Endothelial cell of umbilical vein (primary cell): ENCODE measurements around the gene USP37. TPM values are rescaled to one million over a fixed set of nuclear protein-coding genes. Genes with fewer than 3 reads are reported as not detected.

Experiments
- BruUV-seq: library from RNA; stranded (reverse); fragments of 400-500 nt; replicated peaks from 2 replicates; lab custom pipeline; 2021; lab: Mats Ljungman, UMichigan
- CTCF ChIA-PET: fragments of 300-600, 350-600 bp; sonication (Branson Sonifier 250); formaldehyde crosslinking; loops from one replicate; lab custom pipeline; 2021; ENCODE audit warnings: antibody characterized with exemption, inconsistent platforms; lab: Charles Lee
- POLR2A ChIA-PET: fragments of 300-600, 350-600 bp; sonication (Branson Sonifier 250); formaldehyde crosslinking; loops from one replicate; lab custom pipeline; 2021; ENCODE audit warnings: antibody characterized with exemption, inconsistent platforms; lab: Charles Lee
- DNase-seq: peaks from one replicate; pipeline ENCODE4 v3.0.0-alpha.2; 2011; ENCODE audit warnings: low read depth, low spot score
- FAIRE-seq: peaks from 2 replicates; lab custom pipeline; 2011; peaks lifted over from hg19 to GRCh38; lab: Jason Lieb, UNC
- H2AFZ ChIP-seq: 2 replicates; pipeline ENCODE4 v1.6.0; 2012; ENCODE audit warnings: low read depth, low read length, control low read depth, inconsistent platforms
- H3K27ac ChIP-seq: 2 replicates; pipeline ENCODE4 v1.5.1; 2011; ENCODE audit warnings: low read depth, mild to moderate bottlenecking, control low read depth, low read length, moderate library complexity; ENCODE audit not compliant: insufficient read depth
- H3K27me3 ChIP-seq, 2 experiments: 2 replicates each; pipeline versions ENCODE4 v1.6.0 to v1.6.1; 2011; ENCODE audit warnings: low read length in 2 of 2, mixed read lengths in 1 of 2; ENCODE audit not compliant: control insufficient read depth in 2 of 2, insufficient read depth in 2 of 2
- H3K36me3 ChIP-seq, 2 experiments: 2 replicates in 1 of 2; 3 replicates in 1 of 2; pipeline ENCODE4 v1.5.1; 2011; ENCODE audit warnings: low read length in 2 of 2, mild to moderate bottlenecking in 1 of 2, moderate library complexity in 1 of 2; ENCODE audit not compliant: control insufficient read depth in 2 of 2, insufficient read depth in 2 of 2; ENCODE audit errors: extremely low read depth in 1 of 2
- H3K4me1 ChIP-seq: 3 replicates; pipeline ENCODE4 v1.5.1; 2011; ENCODE audit warnings: mild to moderate bottlenecking, low read length; ENCODE audit not compliant: control insufficient read depth, insufficient read depth; ENCODE audit errors: extremely low read depth
- H3K4me2 ChIP-seq: 2 replicates; pipeline ENCODE4 v1.6.1; 2011; ENCODE audit warnings: low read length, control low read depth, mixed read lengths; ENCODE audit not compliant: insufficient read depth
- H3K4me3 ChIP-seq, 3 experiments: fragments of 200-600 bp in 1 of 3; sonication (generic), shearing (Covaris generic) in 1 of 3; replicated peaks in 1 of 3; 2 replicates each; pipeline ENCODE4 v1.5.1; 2011 to 2016; ENCODE audit warnings: control low read depth in 3 of 3, low read length in 3 of 3, mild to moderate bottlenecking in 2 of 3, inconsistent platforms in 1 of 3, low read depth in 1 of 3, moderate library complexity in 1 of 3; ENCODE audit not compliant: insufficient read depth in 1 of 3
- H3K79me2 ChIP-seq: 2 replicates; pipeline ENCODE4 v1.6.0; 2012; ENCODE audit warnings: low read length, inconsistent platforms; ENCODE audit not compliant: control insufficient read depth, insufficient read depth
- H3K9ac ChIP-seq: replicated peaks from 2 replicates; pipeline ENCODE3; 2011; ENCODE audit warnings: low read length, control low read depth; ENCODE audit not compliant: insufficient read depth; ENCODE audit errors: extremely low read depth
- H3K9me1 ChIP-seq: replicated peaks from 3 replicates; pipeline ENCODE4 v1.6.0; 2011; ENCODE audit warnings: mild to moderate bottlenecking, low read length; ENCODE audit not compliant: control insufficient read depth, insufficient read depth; ENCODE audit errors: extremely low read depth
- H3K9me3 ChIP-seq: replicated peaks from 2 replicates; pipeline ENCODE4 v1.5.1; 2012; ENCODE audit warnings: low read length, inconsistent platforms; ENCODE audit not compliant: control insufficient read depth, insufficient read depth
- H4K20me1 ChIP-seq: replicated peaks from 2 replicates; pipeline ENCODE3; 2011; ENCODE audit warnings: mild to moderate bottlenecking, low read length; ENCODE audit not compliant: control insufficient read depth, insufficient read depth; ENCODE audit errors: extremely low read depth
- CTCF ChIP-seq, 2 donors: IDR thresholded peaks; 1 replicate in 1 of 2; 2 replicates in 1 of 2; pipeline ENCODE4 v1.5.1; 2011; ENCODE audit warnings: low read length in 2 of 2, mild to moderate bottlenecking in 2 of 2, moderate library complexity in 2 of 2, control low read depth in 1 of 2, inconsistent platforms in 1 of 2, low read depth in 1 of 2; ENCODE audit not compliant: insufficient read depth in 1 of 2; ENCODE audit errors: extremely low read depth in 1 of 2
- EZH2 ChIP-seq: IDR thresholded peaks from 2 replicates; pipeline ENCODE4 v1.6.1; 2012; ENCODE audit warnings: borderline replicate concordance, low read depth, mild to moderate bottlenecking, moderate library complexity, low read length, inconsistent platforms; ENCODE audit not compliant: severe bottlenecking
- FOS ChIP-seq: IDR thresholded peaks from 2 replicates; pipeline ENCODE4 v1.6.1; 2011; ENCODE audit warnings: mild to moderate bottlenecking, low read length, moderate library complexity, borderline replicate concordance; ENCODE audit not compliant: insufficient read depth
- GATA2 ChIP-seq: IDR thresholded peaks from 2 replicates; pipeline ENCODE4 v1.7.0; 2011; ENCODE audit warnings: low read depth, mild to moderate bottlenecking, moderate library complexity, mixed read lengths, low read length; ENCODE audit not compliant: insufficient read length, insufficient read depth
- JUN ChIP-seq: IDR thresholded peaks from 2 replicates; pipeline ENCODE4 v1.6.1; 2011; ENCODE audit warnings: borderline replicate concordance, low read depth; ENCODE audit not compliant: insufficient read length, insufficient read depth
- MYC ChIP-seq: IDR thresholded peaks from one replicate; pipeline ENCODE4 v1.6.1; 2011; ENCODE audit warnings: mild to moderate bottlenecking, low read depth, low read length
- POLR2A ChIP-seq: IDR thresholded peaks from 2 replicates; pipeline ENCODE4 v1.6.1; 2012; ENCODE audit warnings: low read depth, mild to moderate bottlenecking, control low read depth, low read length
- POLR2AphosphoS5 ChIP-seq: IDR thresholded peaks from 2 replicates; pipeline ENCODE4 v1.6.1; 2012; ENCODE audit warnings: low read depth, mild to moderate bottlenecking, control low read depth, low read length, moderate library complexity; ENCODE audit not compliant: insufficient read depth
- dilution Hi-C: fragments of 300-500 bp; cut with MboI; formaldehyde crosslinking; loops from one replicate; pipeline ENCODE4 v1.15.0; 2019; ENCODE audit warnings: low sequenced_read_pairs; ENCODE audit not compliant: extremely low pct_ligation_motif_present
- intact Hi-C: fragments of 100-400 bp; cut with micrococcal nuclease; formaldehyde crosslinking; loops from one replicate; pipeline ENCODE4 v1.10.0; 2022
- polyA plus RNA-seq, 4 experiments: library from polyadenylated mRNA; depleted of rRNA in 3 of 4; stranded (reverse) in 3 of 4; unstranded in 1 of 4; fragments of >200 nt; gene quantifications; 2 replicates each; pipeline versions ENCODE4 v1.2.1 to v1.2.3, GENCODE V29; 2011 to 2012; ENCODE audit warnings: missing spikeins in 1 of 4
- total RNA-seq: library from RNA; stranded (reverse); gene quantifications from 2 replicates; pipeline ENCODE4 v1.2.3, GENCODE V29; 2021
- TF ChIP-seq, protein P1 (sequence below): IDR thresholded peaks from 2 replicates; pipeline ENCODE4 v1.6.1; 2011; ENCODE audit not compliant: insufficient read depth, insufficient read length

USP37 gene
- total and polyA plus RNA-seq, 2 donors (not counting 3 experiments of a cell fraction or from before 2014, with no cell fraction given) = 1.9 to 14.4 TPM

DNA sequence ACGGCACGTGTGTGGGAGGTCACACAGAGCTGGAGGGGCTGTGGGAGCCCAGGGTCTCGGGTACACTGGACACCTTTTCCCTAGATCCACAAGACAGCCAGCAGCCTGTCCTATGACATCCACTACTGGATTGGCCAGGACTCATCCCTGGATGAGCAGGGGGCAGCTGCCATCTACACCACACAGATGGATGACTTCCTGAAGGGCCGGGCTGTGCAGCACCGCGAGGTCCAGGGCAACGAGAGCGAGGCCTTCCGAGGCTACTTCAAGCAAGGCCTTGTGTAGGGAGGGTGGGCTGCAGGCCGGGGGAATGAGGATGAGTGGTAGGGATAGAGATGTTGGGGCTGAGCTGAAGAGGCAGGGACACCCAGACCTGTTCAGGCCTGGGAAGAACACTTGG is 142.6 kb downstream of the USP37 start:
- Histone ChIP-seq H4K20me1 (no peaks in the 10 kb centered on the region), H3K27me3 (no peaks in the 10 kb centered on the region), H3K27ac (no peak overlapping the region), H3K9me1 (no peaks in the 10 kb centered on the region), H3K4me1 (no peaks in the 10 kb centered on the region), H3K9me3 (no peaks in the 10 kb centered on the region), H3K9ac (no peak overlapping the region), H3K79me2 (no peaks in the 10 kb centered on the region), H2AFZ (no peak overlapping the region), H3K4me2 (no peak overlapping the region), H3K4me3 (no peak overlapping the region), H3K36me3 (no peaks in the 10 kb centered on the region)
- dilution Hi-C loops = no loop called here
- CTCF ChIA-PET = interaction anchor here (0.9 to 2.2 kb wide), 3 partner anchors 19 to 105 kb away, joined by 3 to 5 read pairs (median 3); no protein-coding TSS in a partner anchor
- FAIRE-seq (no peak), DNase-seq (no peak)
- BruUV-seq = no TSS peak
- TF ChIP-seq MYC (no peak), FOS (no peak), CTCF (IDR thresholded peaks at IDR 0.05; ENCODE audit: extremely low read depth in 1 of 2, insufficient read depth in 1 of 2, low read depth in 1 of 2, low read length in 2 of 2) (no peak), JUN (no peak), GATA2 (no peak), EZH2 (no peak), POLR2AphosphoS5 (no peak), POLR2A (no peak)
- TF ChIP-seq, protein P1, sequence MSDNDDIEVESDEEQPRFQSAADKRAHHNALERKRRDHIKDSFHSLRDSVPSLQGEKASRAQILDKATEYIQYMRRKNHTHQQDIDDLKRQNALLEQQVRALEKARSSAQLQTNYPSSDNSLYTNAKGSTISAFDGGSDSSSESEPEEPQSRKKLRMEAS = no peak
- intact Hi-C loops = no loop called here
- POLR2A ChIA-PET = no interaction called here
